Esophagus muscularis mucosa (tissue), 4 donors: ENCODE data around the gene MYRIP. TPM values are rescaled to one million over a fixed set of nuclear protein-coding genes. Genes with fewer than 3 reads are reported as not detected.

Experiments used
- DNase-seq: peaks from one replicate; pipeline ENCODE4 v3.0.0-alpha.2; 2017; ENCODE audit errors: extremely low spot score
- H3K27ac ChIP-seq, 4 donors: fragments of 200-600 bp; sonication (generic); replicated peaks in 1 of 4; 1 replicate in 3 of 4; 2 replicates in 1 of 4; pipeline ENCODE4 v1.5.1; 2016 to 2019; ENCODE audit warnings: mild to moderate bottlenecking in 1 of 4
- H3K27me3 ChIP-seq, 4 donors: fragments of 200-600 bp; sonication (generic); one replicate each; pipeline versions ENCODE4 v1.5.1 to v1.6.0; 2016 to 2019
- H3K36me3 ChIP-seq, 4 donors: fragments of 200-600 bp; sonication (generic); one replicate each; pipeline ENCODE4 v1.5.1; 2016 to 2019
- H3K4me1 ChIP-seq, 4 donors: fragments of 200-600 bp; sonication (generic); one replicate each; pipeline ENCODE4 v1.5.1; 2016 to 2019
- H3K4me3 ChIP-seq, 4 donors: fragments of 200-600 bp; sonication (generic); 1 replicate in 2 of 4; 2 replicates in 2 of 4; pipeline ENCODE4 v1.5.1; 2016 to 2019; ENCODE audit warnings: mild to moderate bottlenecking in 4 of 4, moderate library complexity in 1 of 4
- H3K9me3 ChIP-seq, 4 donors: fragments of 200-600 bp; sonication (generic); 1 replicate in 3 of 4; 2 replicates in 1 of 4; pipeline ENCODE4 v1.5.1; 2016 to 2019
- EP300 ChIP-seq: sonication (generic); formaldehyde crosslinking; IDR thresholded peaks from one replicate; pipeline ENCODE4 v1.6.1; 2017; ENCODE audit warnings: antibody characterized with exemption
- POLR2A ChIP-seq: fragments of 450-650 bp; IDR thresholded peaks from one replicate; pipeline ENCODE4 v1.6.1; 2017; ENCODE audit warnings: antibody characterized with exemption, moderate library complexity, mild to moderate bottlenecking, low read depth
- POLR2AphosphoS5 ChIP-seq, 2 donors: sonication (generic); formaldehyde crosslinking; IDR thresholded peaks; one replicate each; pipeline ENCODE4 v1.6.1; 2017; ENCODE audit warnings: antibody characterized with exemption in 2 of 2
- WGBS: methylation state at CpG from one replicate; pipeline ENCODE4 v1.1.5; 2018; 5-methylcytosine and 5-hydroxymethylcytosine counted together
- intact Hi-C: fragments of 100-400 bp; cut with DNase I; formaldehyde crosslinking; loops from one replicate; pipeline ENCODE4 v1.15.1; 2023
- total RNA-seq, 4 donors: library from RNA; depleted of rRNA; stranded (reverse); fragments of >200 nt; gene quantifications; one replicate each; pipeline versions ENCODE4 v1.1.0 to v1.2.1, GENCODE V29; 2016
- TF ChIP-seq, protein P1 (sequence below), 3 experiments: fragments of 200-600 bp in 2 of 3; fragments of 450-650 bp in 1 of 3; sonication (generic) in 2 of 3; IDR thresholded peaks; one replicate each; pipeline ENCODE4 v1.5.1; 2017 to 2019; ENCODE audit warnings: antibody characterized with exemption in 3 of 3, mild to moderate bottlenecking in 2 of 3, moderate library complexity in 1 of 3

MYRIP gene
- total RNA-seq, 4 donors from 2014 or later = 3.3 to 7.2 (median 5.8) TPM

DNA sequence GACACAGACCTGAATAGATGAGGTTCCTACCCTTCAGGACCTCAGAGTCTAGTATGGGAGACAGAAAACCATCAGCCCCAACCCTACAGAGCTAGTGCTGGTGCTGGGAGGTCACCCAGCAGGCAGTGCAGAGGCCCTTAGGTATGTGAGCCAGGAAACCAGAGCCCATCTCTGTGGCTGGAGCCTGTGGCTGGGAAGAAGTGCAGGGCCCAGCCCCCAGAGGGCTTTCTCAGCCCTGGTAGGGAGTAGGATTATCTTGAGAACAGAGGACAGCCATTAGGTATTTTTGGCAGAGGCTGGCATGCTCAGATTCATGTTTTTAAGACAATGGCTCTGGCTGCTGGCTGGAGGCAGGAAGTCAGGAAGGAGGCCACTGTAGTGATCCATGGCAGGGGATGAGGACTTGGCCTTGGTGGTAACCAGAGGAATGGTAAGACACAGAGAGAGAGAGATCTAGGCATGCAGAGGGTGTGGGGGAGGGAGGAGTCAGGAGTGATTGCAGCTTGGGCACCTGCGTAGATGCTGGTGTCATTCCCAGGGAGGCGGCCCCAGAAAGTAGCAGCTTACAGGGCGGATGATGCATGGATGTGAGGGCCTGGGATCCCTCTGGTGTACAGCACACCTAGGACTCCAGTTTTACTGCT is 279.2 kb downstream of the MYRIP start:
- H3K27ac ChIP-seq = no peak overlapping the region
- 100% methylated on average over 3 of the region's 3 CpGs for WGBS
- intact Hi-C loops = no loop called here

DNA sequence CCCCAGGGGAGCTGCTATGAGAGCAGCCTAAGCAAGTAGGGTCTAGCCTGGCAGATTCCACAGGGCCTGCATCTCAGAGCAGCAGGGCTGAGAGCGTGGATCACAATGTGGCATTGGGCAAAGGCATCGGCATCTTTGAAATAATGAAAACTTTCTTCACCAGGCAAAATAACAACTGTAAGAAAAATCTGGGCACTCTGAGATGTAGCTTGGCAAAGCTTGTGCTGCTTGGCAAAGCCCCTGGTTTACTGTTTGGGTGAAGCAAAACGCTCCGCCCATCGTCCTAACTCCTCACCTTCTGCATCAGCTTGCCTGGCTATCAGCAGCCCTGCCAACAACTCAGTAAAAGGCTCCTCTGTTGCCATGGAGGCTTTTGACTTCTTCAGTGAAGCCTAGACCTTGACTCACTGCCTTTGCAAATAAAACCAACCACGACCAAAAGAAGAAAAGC is 287.3 kb downstream of the MYRIP start:
- no peaks in the 10 kb centered on the region for H3K36me3 ChIP-seq
- peak; percentile 80 for DNase-seq
- H3K4me3 ChIP-seq = no peak overlapping the region
- 85% methylated on average over 6 of the region's 6 CpGs for WGBS
- no peaks in the 10 kb centered on the region for H3K4me1 ChIP-seq
- no peaks in the 10 kb centered on the region for H3K27me3 ChIP-seq
- intact Hi-C loops = no loop called here
- TF ChIP-seq, protein P1, sequence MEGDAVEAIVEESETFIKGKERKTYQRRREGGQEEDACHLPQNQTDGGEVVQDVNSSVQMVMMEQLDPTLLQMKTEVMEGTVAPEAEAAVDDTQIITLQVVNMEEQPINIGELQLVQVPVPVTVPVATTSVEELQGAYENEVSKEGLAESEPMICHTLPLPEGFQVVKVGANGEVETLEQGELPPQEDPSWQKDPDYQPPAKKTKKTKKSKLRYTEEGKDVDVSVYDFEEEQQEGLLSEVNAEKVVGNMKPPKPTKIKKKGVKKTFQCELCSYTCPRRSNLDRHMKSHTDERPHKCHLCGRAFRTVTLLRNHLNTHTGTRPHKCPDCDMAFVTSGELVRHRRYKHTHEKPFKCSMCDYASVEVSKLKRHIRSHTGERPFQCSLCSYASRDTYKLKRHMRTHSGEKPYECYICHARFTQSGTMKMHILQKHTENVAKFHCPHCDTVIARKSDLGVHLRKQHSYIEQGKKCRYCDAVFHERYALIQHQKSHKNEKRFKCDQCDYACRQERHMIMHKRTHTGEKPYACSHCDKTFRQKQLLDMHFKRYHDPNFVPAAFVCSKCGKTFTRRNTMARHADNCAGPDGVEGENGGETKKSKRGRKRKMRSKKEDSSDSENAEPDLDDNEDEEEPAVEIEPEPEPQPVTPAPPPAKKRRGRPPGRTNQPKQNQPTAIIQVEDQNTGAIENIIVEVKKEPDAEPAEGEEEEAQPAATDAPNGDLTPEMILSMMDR (IDR thresholded peaks at IDR 0.05) = no peak
- no peak for TF ChIP-seq EP300
- no peak for TF ChIP-seq POLR2A
- TF ChIP-seq POLR2AphosphoS5 (IDR thresholded peaks at IDR 0.05) = no peak
- H3K27ac ChIP-seq = no peak overlapping the region
- H3K9me3 ChIP-seq = peaks cover 0 to 12% (median 9%) of the 10 kb centered on the region in 4 donors

More for the DNA sequence above, 279.2 kb downstream of the MYRIP start:
- peak; percentile 68 for DNase-seq
- Histone ChIP-seq H3K4me3 (no peak overlapping the region), H3K9me3 (no peaks in the 10 kb centered on the region), H3K4me1 (no peaks in the 10 kb centered on the region), H3K36me3 (no peaks in the 10 kb centered on the region), H3K27me3 (no peaks in the 10 kb centered on the region)
- TF ChIP-seq POLR2A = no peak
- TF ChIP-seq POLR2AphosphoS5 (IDR thresholded peaks at IDR 0.05) = no peak
- TF ChIP-seq, protein P1 (IDR thresholded peaks at IDR 0.05) = no peak
- no peak for TF ChIP-seq EP300

DNA sequence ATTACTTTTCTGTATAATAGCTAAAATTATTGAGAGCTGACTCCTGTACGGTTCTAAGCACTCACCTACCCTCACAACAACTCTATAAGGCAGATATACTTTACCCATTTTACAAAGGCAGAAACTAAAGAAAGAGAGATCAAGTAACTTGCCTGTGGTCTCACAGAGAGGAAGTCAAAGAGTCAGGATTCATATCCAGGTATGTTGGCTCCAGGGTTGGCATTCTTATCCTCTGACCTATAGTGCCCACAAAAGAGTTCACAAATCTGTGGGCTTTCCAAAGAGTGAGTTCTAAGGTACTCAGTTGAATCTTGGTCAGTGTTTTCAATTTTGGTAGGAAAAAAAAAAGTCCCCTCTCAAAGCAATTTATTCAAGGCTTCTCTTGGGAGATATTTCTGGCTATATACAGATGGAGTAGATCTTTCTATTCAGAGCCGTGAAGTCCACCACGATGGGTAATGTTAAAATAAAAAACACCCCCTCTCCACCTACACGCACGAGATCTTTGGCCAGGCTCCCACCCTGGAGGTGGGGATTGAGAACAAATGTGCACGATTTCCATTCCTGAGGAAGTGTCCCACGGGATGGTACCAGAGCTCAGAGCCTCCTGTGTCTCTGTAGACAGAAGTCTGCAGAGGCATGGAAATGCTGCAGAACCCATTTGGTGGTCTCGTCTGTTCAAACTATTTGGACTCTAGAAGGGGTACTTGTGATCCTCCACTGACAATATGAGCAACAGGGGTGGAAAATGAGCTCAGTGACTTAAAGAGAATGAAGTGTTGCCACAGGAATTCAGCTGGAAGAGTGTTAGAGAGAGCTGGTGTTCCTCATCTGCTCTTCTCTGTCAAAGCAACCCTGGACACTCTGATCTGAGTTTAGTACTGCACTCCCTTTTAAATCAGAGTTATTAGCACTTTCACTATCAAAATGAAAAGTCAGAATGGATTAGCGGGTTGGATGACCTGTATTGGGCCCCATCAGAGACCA is 288.0 kb downstream of the MYRIP start:
- Histone ChIP-seq H3K36me3 (no peaks in the 10 kb centered on the region), H3K27me3 (no peaks in the 10 kb centered on the region), H3K4me1 (no peaks in the 10 kb centered on the region), H3K4me3 (no peak overlapping the region), H3K27ac (no peak overlapping the region), H3K9me3 (peaks cover 0 to 20% (median 13%) of the 10 kb centered on the region in 4 donors)
- peak; percentile 55 for DNase-seq
- 56% methylated on average over 9 of the region's 9 CpGs for WGBS
- intact Hi-C loops = no loop called here
- TF ChIP-seq, protein P1 (IDR thresholded peaks at IDR 0.05) = no peak
- TF ChIP-seq EP300 (no peak), POLR2AphosphoS5 (IDR thresholded peaks at IDR 0.05) (no peak), POLR2A (no peak)

DNA sequence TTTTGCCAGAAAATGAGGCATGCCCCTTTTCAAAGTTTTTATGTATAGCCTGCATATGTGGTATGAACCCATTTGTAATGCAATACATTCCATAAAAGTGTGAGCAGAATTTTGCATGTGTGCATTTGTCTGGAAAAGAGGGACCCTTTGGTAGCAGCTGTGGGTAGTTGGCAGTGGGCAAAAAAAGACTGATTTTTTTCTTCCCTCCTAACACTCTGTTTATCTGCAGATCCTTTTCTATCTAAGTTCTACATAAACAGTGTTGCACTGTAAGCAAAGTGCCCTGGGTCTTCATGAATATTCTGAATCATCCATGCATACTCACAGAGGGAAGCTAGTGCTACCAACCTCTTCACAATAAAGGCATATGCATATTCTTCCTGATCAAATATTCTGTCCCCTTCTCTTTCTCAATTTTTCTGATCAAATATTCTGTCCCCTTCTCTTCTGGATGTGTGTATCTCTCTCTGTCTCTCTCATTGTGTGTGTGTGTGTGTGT is 288.9 kb downstream of the MYRIP start:
- no peak for TF ChIP-seq EP300
- Histone ChIP-seq H3K36me3 (no peaks in the 10 kb centered on the region), H3K9me3 (peaks cover 0 to 21% (median 13%) of the 10 kb centered on the region in 4 donors), H3K27me3 (no peaks in the 10 kb centered on the region), H3K27ac (no peak overlapping the region), H3K4me3 (no peak overlapping the region), H3K4me1 (no peaks in the 10 kb centered on the region)
- intact Hi-C loops = no loop called here
- DNase-seq = no peak

DNA sequence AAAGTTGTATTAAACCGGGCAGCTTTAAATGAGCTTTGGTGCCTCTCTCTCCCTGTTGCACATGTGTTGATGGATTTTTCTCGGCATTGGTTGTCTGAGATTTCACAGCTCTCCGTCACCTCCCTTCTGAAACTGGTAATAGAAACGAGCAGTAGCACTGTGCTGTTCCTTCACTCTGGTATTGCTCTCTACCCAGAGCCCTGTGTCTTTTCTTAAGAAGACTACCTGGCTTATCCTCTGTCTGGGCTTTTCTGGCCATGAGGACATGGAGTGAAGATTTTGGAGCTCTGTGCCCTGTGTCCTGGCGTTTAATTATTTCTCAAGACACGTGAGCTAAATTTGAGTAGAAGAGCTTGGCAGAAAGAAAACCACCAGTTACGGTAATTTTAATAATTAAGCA is 290.5 kb downstream of the MYRIP start:
- no peak for TF ChIP-seq POLR2AphosphoS5 (IDR thresholded peaks at IDR 0.05)
- TF ChIP-seq POLR2A = no peak
- no peak for TF ChIP-seq EP300
- TF ChIP-seq, protein P1 (IDR thresholded peaks at IDR 0.05) = no peak
- Histone ChIP-seq H3K9me3 (peaks cover 0 to 21% (median 13%) of the 10 kb centered on the region in 4 donors), H3K4me3 (no peak overlapping the region), H3K36me3 (no peaks in the 10 kb centered on the region), H3K27me3 (no peaks in the 10 kb centered on the region), H3K27ac (no peak overlapping the region), H3K4me1 (no peaks in the 10 kb centered on the region)
- intact Hi-C loops = no loop called here
- DNase-seq = peak; percentile 34
- 83% methylated on average over 7 of the region's 7 CpGs for WGBS
